Stimulated activated CD8-positive, alpha-beta memory T cell treated with anti-CD3 and anti-CD28 coated beads, Interleukin-4, amount 100 ng/mL, for 1 hour (primary cell): ENCODE measurements around the gene UBXN7.
A peak's percentile ranks its signal among the peaks of the same experiment; 100 is the strongest.
"Not testable (repeated sequence)": the region's sequence is repeated elsewhere in the genome, so short reads cannot be mapped to it uniquely, and the experiment has no call there.

Experiments
- DNase-seq, 2 donors: peaks; one replicate each; pipeline ENCODE4 v3.0.0-alpha.2; 2020; ENCODE audit warnings: low read depth in 2 of 2, low spot score in 1 of 2

UBXN7 gene

DNA sequence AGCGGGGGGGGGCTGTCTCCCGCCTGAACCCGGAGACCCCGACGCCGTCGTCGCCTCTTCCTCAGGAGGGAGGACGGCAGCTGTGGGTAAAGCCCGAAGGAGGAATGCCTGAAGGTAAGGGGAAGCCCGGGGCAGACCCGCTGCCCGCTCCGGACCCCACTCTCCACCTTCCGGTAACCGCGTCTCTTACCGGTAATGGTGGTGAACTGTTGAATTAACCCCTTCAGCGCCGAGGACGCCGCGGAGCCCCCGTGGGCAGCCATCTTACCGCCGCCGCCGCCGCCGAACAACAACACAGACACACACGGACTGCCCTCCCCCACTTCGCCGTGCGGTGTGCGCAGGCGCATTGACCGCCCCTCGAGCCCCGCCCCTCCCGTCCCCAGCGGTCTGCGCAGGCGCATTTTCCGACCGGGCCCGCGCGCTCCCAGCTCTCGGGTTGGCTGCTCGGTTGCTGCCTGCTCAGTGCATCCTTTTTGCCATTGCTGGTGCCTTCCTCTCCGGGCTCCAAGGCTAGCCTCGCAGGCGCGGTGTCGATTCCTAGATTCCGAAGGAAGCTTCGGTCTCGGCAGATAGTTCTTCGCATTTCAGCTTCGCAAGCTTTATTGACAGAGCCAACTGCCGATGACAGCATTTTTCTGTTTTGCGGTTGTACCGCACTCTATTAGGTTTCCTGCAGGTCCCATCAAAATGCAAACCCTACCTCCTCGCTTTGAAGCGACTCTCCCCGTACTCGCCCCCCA, at the start of gene UBXN7:
TSS of gene UBXN7 (minus strand) at position 291 of the 743 bp plus-strand sequence. CDS start at position 263, 28 bp downstream.
- peak; percentile 93 to 95 for DNase-seq

- DNase-seq = no peak
These were observed 45.5 kb upstream of the UBXN7 start for GRCh38 chr3:196477678-196478077.

- no peak for DNase-seq
These were observed 40.1 kb upstream of the UBXN7 start for GRCh38 chr3:196472286-196472685.

DNA sequence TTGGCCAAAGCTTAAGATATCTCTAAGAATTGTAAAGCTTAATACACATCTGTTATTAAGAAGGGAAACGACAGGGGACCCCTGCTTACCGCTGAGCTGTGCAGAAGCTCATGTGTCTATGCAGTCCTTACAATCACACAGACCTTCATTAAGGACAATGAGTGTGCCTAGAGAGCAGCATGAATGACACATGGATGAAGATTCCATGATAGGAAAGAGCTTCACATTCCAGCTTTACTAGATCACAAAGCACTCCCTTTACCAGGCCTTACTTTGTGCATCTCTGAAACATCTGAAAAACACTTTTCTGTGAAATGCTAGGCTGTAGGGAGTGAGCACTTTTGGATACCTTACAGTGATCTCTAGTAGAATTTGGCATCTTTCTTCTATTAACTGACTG, 39.3 kb upstream of the UBXN7 start:
- DNase-seq = no peak

DNA sequence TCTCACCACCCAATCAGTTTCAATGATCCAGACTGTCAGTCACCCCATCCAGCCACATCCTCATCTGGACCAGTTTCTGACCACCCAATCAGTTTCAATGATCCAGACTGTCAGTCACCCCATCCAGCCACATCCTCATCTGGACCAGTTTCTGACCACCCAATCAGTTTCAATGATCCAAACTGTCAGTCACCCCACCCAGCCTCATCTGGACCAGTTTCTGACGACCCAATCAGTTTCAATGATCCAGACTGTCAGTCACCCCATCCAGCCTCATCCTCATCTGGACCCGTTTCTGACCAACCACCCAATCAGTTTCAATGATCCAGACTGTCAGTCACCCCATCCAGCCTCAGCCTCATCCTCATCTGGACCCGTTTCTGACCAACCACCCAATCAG, 38.0 kb upstream of the UBXN7 start:
- not testable (repeated sequence) for DNase-seq

DNA sequence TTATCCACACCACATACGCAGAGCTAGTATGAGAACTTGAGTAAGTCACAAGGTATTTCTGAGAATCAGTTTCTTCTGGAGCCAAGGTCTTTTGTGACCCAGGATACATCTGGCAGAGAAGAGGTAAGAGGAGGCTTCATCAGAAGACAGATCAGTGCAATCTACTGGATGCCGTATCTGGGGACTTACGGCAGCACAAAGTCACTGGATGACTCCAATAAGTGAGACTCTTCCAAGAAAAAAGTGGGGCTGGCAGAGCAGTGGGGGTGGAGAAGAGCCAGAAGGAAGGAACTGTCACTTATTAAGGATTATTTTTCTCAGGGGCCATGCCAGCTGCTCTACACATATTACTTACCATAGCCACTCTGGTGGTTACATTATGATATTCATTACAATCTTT, 31.6 kb upstream of the UBXN7 start:
- DNase-seq = no peak

DNA sequence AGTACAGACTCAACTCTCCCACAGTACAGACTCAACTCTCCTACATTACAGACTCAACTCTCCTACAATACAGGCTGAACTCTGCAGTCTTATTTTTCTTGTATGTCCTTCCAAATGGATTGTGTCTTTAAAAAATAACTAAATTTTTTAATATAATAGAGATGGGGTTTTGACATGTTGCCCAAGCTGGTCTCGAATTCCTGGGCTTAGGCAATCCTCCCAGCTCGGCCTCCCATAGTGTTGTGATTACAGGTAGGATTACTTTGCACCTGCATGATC, 31.2 kb upstream of the UBXN7 start:
- no peak for DNase-seq

DNA sequence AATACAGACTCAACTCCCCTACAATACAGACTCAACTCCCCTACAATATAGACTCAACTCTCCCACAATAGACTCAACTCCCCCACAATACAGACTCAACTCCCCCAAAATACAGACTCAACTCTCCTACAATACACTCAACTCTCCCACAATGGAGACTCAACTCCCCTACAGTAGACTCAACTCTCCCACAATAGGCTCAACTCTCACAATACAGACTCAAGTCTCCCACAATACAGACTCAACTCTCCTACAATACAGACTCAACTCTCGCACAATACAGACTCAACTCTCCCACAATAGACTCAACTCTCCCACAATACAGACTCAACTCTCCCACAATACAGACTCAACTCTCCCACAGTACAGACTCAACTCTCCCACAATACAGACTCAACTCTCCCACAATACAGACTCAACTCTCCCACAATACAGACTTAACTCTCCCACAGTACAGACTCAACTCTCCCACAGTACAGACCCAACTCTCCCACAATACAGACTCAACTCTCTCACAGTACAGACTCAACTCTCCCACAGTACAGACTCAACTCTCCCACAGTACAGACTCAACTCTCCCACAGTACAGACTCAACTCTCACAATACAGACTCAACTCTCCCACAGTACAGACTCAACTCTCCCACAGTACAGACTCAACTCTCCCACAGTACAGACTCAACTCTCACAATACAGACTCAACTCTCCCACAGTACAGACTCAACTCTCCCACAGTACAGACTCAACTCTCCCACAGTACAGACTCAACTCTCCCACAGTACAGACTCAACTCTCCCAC, 30.7 kb upstream of the UBXN7 start:
- not testable (repeated sequence) for DNase-seq

GRCh38 chr3:196458063-196458462, 25.8 kb upstream of the UBXN7 start:
- DNase-seq = no peak

DNA sequence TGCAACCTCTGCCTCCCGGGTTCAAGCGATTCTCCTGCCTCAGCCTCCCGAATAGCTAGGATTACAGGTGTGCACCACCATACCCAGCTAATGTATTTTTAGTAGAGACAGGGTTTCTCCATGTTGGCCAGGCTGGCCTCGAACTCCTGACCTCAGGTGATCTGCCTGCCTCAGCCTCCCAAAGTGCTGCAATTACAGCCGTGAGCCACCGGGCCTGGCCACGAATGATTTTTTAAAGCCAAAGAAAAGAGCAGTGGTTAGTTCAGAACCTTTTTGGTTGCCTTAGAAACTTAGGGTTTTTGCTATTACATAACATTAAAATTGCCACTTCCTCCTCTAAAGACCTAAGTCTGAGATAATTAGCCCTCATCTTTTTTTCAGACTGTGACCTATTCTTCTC, 25.2 kb upstream of the UBXN7 start:
- not testable (repeated sequence) for DNase-seq

- no peak for DNase-seq
These were observed 22.7 kb upstream of the UBXN7 start for GRCh38 chr3:196454935-196455334.

DNA sequence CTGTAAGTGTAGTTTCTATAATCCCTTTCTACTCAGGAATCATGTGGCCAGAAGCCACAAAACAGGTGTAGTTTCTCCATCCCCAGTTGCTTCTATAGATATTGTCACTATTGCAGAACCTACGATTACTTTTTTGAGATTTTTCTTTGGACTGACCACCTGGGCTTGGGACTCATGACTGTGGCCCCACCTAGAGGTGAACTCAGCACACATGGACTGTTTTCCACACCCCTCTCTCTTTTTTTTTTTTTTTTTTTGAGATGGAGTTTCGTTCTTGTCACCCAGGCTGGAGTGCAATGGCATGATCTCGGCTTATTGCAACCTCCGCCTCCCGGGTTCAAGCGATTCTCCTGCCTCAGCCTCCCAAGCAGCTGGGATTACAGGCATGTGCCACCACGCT, 13.2 kb upstream of the UBXN7 start:
- not testable (repeated sequence) for DNase-seq

GRCh38 chr3:196444500-196444894, 12.3 kb upstream of the UBXN7 start:
- DNase-seq = no peak

GRCh38 chr3:196440696-196441095, 8.5 kb upstream of the UBXN7 start:
- DNase-seq = no peak

- DNase-seq = no peak
These were observed 7.9 kb upstream of the UBXN7 start for GRCh38 chr3:196440041-196440537.

DNA sequence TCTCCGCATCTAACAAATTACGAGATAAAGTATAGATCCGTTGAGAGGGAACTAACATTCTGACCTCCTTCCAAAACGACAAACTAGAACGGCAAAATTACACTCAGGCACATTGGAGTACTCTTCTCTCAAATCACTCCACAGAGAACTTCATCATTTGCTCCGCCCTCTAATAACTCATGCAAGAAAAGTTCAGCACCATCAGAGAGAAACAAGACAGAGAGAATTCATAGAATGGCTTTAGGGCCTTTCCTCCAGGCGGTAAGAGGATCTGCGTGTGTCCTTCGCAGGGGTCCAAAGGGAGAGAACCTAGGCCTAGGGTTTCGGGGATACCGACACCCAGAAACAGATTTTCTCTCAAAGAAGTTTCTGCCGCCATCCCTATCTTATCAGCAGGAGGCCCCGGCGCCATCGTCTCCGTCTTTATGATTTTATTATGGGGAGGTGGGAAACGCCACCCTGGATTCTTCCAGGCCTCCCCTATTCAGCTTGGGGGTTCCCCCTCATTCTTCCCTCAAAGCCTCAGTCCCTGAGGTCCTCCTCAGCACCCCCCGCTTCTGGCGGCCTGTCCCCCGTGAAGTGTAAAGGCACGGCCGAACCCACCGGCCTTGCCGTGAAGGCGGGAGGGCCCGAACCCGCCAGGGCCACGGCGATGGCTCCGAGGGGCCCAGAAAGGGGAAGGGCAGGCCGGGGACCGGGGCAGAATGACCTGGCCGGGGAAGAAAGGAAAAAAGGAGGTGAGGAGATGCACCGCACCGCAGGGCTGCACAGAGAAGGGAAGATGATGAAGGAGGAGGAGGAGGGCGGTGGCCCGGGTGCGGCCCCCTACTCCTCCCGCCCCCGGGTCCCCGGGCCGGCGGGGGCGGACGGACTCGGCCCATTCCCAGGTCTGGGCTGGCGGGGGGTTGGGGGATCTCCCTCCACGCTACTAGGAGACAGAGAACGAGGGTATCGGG, 768 bp downstream of the UBXN7 start:
- DNase-seq = no peak

DNA sequence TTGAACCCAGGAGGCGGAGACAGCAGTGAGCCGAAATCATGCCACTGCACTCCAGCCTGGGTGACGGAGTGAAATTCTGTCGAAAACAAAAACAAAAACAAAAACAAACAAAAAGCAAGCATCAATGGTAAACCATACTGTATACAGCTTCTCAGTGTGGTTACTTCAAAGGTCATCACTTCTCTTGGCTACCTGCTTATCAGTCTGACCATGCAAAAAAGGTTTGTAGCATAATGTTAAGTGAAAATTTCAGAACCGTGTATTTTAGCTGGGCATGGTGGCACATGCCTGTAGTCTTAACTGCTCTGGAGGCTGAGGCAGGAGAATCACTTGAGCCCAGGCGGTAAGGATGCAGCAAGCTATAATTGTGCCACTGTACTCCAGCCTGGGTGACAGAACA, 4.2 kb downstream of the UBXN7 start:
- no peak for DNase-seq

DNA sequence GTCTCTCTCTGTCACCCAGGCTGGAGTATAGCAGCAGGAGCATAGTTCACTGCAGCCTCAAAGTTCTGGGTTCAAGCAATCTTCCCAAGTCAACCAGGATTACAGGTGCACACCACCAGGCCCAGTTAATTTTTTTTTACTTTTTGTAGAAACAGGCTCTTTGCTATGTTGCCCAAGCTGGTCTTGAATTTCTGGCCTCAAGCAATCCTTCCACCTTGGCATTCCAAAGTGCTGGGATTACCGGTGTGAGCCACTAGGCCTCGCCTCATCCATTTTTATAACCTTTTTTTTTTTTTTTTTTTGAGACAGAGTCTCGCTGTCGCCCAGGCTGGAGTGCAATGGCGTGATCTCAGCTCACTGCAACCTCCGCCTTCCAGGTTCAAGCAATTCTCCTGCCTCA, 7.8 kb downstream of the UBXN7 start:
- not testable (repeated sequence) for DNase-seq

DNA sequence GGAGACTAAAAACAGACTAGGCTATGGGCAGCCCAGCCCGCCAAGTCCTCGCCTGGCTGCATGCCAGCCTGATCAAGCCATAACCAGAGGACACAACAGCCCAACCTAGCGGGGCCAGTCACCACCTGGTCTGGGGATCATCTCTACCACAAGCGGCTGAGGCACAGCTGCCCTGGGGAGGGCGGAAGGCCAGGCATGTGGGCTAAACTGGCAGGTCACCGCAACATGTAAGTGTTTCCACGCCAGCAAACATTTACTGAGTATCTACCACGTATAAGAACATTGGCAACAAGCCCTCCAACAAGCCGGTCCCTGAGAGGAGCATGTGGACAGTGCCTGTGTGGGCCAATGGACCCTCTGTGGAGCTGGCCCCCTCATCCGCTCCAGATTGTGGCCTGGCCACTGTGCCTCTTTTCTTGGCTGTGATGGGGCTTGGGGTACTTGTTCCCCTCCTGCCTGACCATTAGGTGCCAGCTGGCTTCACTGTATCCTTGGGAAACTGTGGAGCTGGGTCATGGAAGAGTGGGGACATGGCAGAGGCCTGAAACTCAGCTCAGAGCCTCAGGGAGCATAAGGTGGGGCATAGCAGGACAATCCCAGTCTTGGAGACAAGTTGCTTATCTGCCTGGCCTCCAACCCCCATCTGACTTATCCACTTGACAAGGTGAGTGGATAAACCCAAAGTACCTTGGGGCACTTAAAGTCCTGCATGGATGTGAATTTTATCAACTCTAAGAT, 9.0 kb downstream of the UBXN7 start:
- no peak for DNase-seq

- DNase-seq = not testable (repeated sequence)
These were observed 10.6 kb downstream of the UBXN7 start for GRCh38 chr3:196421668-196422067.

DNA sequence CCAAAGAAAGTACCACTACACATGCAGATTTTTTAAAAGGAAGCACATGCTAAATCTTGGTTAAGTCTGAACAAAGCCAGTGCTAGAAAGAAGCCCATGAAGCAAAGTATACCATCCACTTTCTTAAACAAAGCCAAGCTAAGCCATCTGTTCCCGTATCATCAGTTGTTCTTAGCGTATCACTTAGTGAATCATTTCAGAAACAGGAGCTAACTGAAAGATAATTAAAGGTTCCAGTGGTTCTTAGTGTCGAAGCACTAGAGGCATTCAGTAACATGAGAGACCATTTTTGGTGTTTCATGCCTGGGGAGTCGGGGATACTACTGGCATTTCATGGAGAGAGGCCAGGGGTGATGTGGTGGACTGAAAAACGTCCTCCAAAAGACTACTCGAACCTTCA, 12.8 kb downstream of the UBXN7 start:
- DNase-seq = no peak
